Cerebellar cortex (tissue), 1 donor: ENCODE data around the gene XPO1.

Experiments used
- DNase-seq: peaks from one replicate; pipeline ENCODE4 v3.0.0-alpha.2; 2015; ENCODE audit warnings: low spot score

The XPO1 gene

DNA sequence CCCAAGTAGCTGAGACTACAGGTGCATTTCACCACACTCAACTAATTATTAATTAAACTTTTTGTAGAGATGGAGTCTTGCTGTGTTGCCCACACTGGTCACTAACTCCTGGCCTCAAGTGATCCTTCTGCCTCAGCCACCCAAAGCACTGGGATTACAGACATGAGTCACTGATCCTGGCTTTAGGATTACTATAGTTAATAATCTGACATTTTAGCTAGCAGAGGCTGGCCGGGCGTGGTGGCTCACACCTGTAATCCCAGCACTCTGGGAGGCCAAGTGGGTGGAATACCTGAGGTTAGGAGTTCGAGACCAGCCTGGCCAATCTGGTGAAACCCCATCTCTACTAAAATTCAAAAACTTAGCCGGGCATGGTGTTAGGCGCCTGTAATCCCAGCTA is 106.8 kb downstream of the XPO1 start:
- DNase-seq: no peak
